ENCODE measurements around the gene PDZD7.

PDZD7 gene

GRCh38 chr10:101032637-101033224 is 1.8 kb upstream of the PDZD7 start:
- peak overlapping the region; percentile 69 to 88 for H3K4me3 ChIP-seq
- intact Hi-C loops (cut with DNase I; ENCODE audit: low total_unique reads), result loop anchor here (5.0 kb wide), 2 partner anchors 35 to 45 kb away; partner anchors contain the start of genes MRPL43 and TWNK
- peaks cover 0 to 36% (median 22%) of the 10 kb centered on the region in 4 donors for H3K4me1 ChIP-seq
- peaks cover 0 to 8% of the 10 kb centered on the region in 2 donors for H3K27me3 ChIP-seq
- peak; percentile 80 to 87 for DNase-seq
- no peak for TF ChIP-seq CTCF (IDR thresholded peaks at IDR 0.05)
- peaks cover 30 to 34% (median 34%) of the 10 kb centered on the region in 3 donors for H3K36me3 ChIP-seq
- H3K27ac ChIP-seq, result peak overlapping the region; percentile 99
- H3K9me3 ChIP-seq, result no peaks in the 10 kb centered on the region

- intact Hi-C loops (cut with DNase I; ENCODE audit: low total_unique reads), result loop anchor here (5.0 kb wide), 2 partner anchors 35 to 45 kb away; partner anchors contain the start of genes MRPL43 and TWNK
- H3K4me3 ChIP-seq, result peak overlapping the region; percentile 69 to 88
- peaks cover 0 to 8% of the 10 kb centered on the region in 2 donors for H3K27me3 ChIP-seq
- peaks cover 23 to 27% (median 27%) of the 10 kb centered on the region in 3 donors for H3K36me3 ChIP-seq
- DNase-seq, result peak; percentile 87 to 94
- TF ChIP-seq CTCF (IDR thresholded peaks at IDR 0.05), result peak in 1 of 2 experiments; percentile 22
- peaks cover 0 to 36% (median 22%) of the 10 kb centered on the region in 4 donors for H3K4me1 ChIP-seq
- peak overlapping the region; percentile 99 for H3K27ac ChIP-seq
- no peaks in the 10 kb centered on the region for H3K9me3 ChIP-seq
Measured at GRCh38 chr10:101031796-101032636, 1.1 kb upstream of the PDZD7 start.

- intact Hi-C loops (cut with DNase I; ENCODE audit: low total_unique reads), result loop anchor here (5.0 kb wide), 2 partner anchors 37 to 43 kb away; partner anchors contain the start of genes MRPL43 and TWNK
- Histone ChIP-seq H3K9me3 (no peaks in the 10 kb centered on the region), H3K36me3 (peaks cover 9 to 13% (median 13%) of the 10 kb centered on the region in 3 donors), H3K4me3 (peak overlapping the region; percentile 69 to 88), H3K27ac (peak overlapping the region; percentile 99), H3K4me1 (peaks cover 0 to 36% (median 22%) of the 10 kb centered on the region in 4 donors), H3K27me3 (peaks cover 0 to 8% of the 10 kb centered on the region in 2 donors)
- no peak for DNase-seq
- no peak for TF ChIP-seq CTCF (IDR thresholded peaks at IDR 0.05)
Measured at GRCh38 chr10:101030496-101031127, 317 bp downstream of the PDZD7 start.

GRCh38 chr10:101029520-101030295 is 1.2 kb downstream of the PDZD7 start:
- peaks cover 0 to 4% (median 4%) of the 10 kb centered on the region in 3 donors for H3K36me3 ChIP-seq
- H3K27me3 ChIP-seq, result peaks cover 0 to 8% of the 10 kb centered on the region in 2 donors
- intact Hi-C loops (cut with DNase I; ENCODE audit: low total_unique reads), result loop anchor here (5.0 kb wide), 2 partner anchors 38 to 42 kb away; partner anchors contain the start of genes MRPL43 and TWNK
- DNase-seq, result no peak
- no peak overlapping the region for H3K4me3 ChIP-seq
- no peak overlapping the region for H3K27ac ChIP-seq
- TF ChIP-seq CTCF (IDR thresholded peaks at IDR 0.05), result no peak
- H3K9me3 ChIP-seq, result no peaks in the 10 kb centered on the region
- peaks cover 0 to 30% (median 22%) of the 10 kb centered on the region in 4 donors for H3K4me1 ChIP-seq

Measured in tibial artery (tissue), 4 donors.